Progenitor cell of endocrine pancreas (in vitro differentiated cells): ENCODE results near the gene BNC2. TPM values are rescaled to one million over a fixed set of nuclear protein-coding genes. Genes with fewer than 3 reads are reported as not detected.
A peak's percentile ranks its signal among the peaks of the same experiment; 100 is the strongest.
"Not testable (repeated sequence)": the region's sequence is repeated elsewhere in the genome, so short reads cannot be mapped to it uniquely, and the experiment has no call there.

Experiments used
- DNase-seq: peaks from one replicate; pipeline ENCODE4 v3.0.0; 2021; ENCODE audit warnings: low spot score; ENCODE audit not compliant: unreplicated experiment
- H3K27ac Mint-ChIP-seq: 2 replicates; pipeline ENCODE4 v1.8.0; 2021; ENCODE audit warnings: mild to moderate bottlenecking, moderate library complexity, mixed read lengths
- H3K27me3 Mint-ChIP-seq: 2 replicates; pipeline ENCODE4 v1.8.0; 2021; ENCODE audit warnings: mixed read lengths
- H3K36me3 Mint-ChIP-seq: 2 replicates; pipeline ENCODE4 v1.8.0; 2022; ENCODE audit warnings: mixed read lengths; ENCODE audit not compliant: insufficient read depth
- H3K4me1 Mint-ChIP-seq: 2 replicates; pipeline ENCODE4 v1.8.0; 2021; ENCODE audit warnings: low read depth, mixed read lengths
- H3K4me3 Mint-ChIP-seq: 2 replicates; pipeline ENCODE4 v1.8.0; 2021; ENCODE audit warnings: low read depth, mild to moderate bottlenecking, moderate library complexity, mixed read lengths
- H3K9me3 Mint-ChIP-seq: 2 replicates; pipeline ENCODE4 v1.8.0; 2021; ENCODE audit warnings: low read depth, mixed read lengths
- long read RNA-seq: library from polyadenylated mRNA; unstranded; transcript quantifications from one replicate; pipeline ENCODE4 v2.0.0, GENCODE V29; 2020
- total RNA-seq: library from RNA; stranded (reverse); gene quantifications from 2 replicates; pipeline ENCODE4 v1.2.1, GENCODE V29; 2021
- TF ChIP-seq, protein P1 (sequence below): fragments of 200-600 bp; sonication (generic); IDR thresholded peaks from one replicate; pipeline ENCODE4 v1.5.0; 2021; ENCODE audit warnings: antibody characterized with exemption, mild to moderate bottlenecking; ENCODE audit not compliant: unreplicated experiment

Gene BNC2, protein sequence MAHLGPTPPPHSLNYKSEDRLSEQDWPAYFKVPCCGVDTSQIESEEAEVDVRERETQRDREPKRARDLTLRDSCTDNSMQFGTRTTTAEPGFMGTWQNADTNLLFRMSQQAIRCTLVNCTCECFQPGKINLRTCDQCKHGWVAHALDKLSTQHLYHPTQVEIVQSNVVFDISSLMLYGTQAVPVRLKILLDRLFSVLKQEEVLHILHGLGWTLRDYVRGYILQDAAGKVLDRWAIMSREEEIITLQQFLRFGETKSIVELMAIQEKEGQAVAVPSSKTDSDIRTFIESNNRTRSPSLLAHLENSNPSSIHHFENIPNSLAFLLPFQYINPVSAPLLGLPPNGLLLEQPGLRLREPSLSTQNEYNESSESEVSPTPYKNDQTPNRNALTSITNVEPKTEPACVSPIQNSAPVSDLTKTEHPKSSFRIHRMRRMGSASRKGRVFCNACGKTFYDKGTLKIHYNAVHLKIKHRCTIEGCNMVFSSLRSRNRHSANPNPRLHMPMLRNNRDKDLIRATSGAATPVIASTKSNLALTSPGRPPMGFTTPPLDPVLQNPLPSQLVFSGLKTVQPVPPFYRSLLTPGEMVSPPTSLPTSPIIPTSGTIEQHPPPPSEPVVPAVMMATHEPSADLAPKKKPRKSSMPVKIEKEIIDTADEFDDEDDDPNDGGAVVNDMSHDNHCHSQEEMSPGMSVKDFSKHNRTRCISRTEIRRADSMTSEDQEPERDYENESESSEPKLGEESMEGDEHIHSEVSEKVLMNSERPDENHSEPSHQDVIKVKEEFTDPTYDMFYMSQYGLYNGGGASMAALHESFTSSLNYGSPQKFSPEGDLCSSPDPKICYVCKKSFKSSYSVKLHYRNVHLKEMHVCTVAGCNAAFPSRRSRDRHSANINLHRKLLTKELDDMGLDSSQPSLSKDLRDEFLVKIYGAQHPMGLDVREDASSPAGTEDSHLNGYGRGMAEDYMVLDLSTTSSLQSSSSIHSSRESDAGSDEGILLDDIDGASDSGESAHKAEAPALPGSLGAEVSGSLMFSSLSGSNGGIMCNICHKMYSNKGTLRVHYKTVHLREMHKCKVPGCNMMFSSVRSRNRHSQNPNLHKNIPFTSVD
- total RNA-seq, result 1.0 and 1.6 TPM in 2 replicates
- long read RNA-seq, result 0 reads

DNA sequence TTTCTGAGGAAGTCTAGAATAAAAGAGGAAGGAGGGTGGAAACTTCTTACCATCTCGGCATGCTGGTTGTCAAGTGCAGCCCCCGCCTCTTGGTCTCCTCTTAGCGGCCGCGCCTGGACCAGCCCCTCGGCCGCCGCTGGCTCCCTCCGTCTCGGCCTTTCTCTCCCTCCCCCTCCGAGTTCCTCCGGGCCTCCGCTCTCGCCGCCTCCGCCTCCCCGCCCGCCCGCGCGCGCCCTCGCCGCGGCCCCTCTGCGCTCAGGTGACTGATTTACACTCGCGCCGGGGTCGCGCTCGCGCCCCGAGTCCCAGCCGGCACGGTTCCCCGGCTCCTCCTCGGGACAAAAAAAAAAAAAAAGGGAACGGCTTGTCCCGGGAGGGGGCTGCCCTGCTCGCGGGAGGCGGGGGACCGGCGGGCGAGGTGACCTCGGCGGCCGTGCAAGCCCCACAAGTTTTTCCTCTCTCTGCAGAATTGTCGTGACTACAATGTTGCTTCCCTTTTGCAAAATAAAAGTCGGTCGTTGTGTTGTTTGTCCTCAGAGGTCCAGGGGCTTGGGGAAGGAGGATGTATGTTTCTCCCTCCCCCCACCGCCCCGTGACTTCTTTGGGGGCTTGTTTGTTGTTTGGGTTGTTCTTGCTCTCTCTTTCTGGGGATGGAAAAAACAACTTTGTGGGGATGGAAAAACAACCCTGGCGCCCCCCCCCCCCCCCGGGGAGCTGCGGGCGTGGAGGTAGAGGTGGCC is at the start of gene BNC2:
BNC2 (minus strand) TSS at position 75 of the 740 bp plus-strand sequence; CDS start at position 53, 22 bp downstream.
- H3K27ac Mint-ChIP-seq, result peak within 1 kb of the TSS; percentile 78
- no peaks in the 10 kb centered on the region for H3K36me3 Mint-ChIP-seq
- peaks cover 7% of the 10 kb centered on the region for H3K4me1 Mint-ChIP-seq
- peak; percentile 49 for DNase-seq
- TF ChIP-seq, protein P1, sequence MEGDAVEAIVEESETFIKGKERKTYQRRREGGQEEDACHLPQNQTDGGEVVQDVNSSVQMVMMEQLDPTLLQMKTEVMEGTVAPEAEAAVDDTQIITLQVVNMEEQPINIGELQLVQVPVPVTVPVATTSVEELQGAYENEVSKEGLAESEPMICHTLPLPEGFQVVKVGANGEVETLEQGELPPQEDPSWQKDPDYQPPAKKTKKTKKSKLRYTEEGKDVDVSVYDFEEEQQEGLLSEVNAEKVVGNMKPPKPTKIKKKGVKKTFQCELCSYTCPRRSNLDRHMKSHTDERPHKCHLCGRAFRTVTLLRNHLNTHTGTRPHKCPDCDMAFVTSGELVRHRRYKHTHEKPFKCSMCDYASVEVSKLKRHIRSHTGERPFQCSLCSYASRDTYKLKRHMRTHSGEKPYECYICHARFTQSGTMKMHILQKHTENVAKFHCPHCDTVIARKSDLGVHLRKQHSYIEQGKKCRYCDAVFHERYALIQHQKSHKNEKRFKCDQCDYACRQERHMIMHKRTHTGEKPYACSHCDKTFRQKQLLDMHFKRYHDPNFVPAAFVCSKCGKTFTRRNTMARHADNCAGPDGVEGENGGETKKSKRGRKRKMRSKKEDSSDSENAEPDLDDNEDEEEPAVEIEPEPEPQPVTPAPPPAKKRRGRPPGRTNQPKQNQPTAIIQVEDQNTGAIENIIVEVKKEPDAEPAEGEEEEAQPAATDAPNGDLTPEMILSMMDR, result peak; percentile 37
- H3K27me3 Mint-ChIP-seq, result peaks cover 68% of the 10 kb centered on the region
- H3K9me3 Mint-ChIP-seq, result no peaks in the 10 kb centered on the region
- peak within 1 kb of the TSS; percentile 90 for H3K4me3 Mint-ChIP-seq

DNA sequence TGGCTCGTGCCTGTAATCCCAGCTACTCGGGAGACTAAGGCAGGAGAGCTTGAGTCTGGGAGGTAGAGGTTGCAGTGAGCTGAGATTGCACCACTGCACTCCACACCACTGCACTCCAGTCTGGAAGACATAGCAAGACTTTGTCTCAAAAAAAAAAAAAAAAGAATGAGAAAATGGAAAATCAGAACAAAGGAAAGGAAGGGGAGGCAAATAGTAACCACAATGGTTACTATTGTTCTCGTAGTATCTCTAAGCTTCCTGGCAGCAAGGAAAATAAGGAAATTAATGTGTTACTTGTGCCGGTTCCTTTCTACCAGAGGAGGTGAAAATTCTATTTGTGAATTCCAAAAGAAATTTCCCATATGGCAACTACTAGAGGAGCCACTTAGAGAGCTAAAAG is 48.5 kb upstream of the BNC2 start:
- DNase-seq, result no peak
- Mint-ChIP-seq H3K9me3 (peaks cover 14% of the 10 kb centered on the region), H3K27ac (no peak overlapping the region), H3K36me3 (no peaks in the 10 kb centered on the region), H3K27me3 (no peaks in the 10 kb centered on the region), H3K4me3 (no peak overlapping the region), H3K4me1 (peaks cover 3% of the 10 kb centered on the region)
- TF ChIP-seq, protein P1, result no peak

DNA sequence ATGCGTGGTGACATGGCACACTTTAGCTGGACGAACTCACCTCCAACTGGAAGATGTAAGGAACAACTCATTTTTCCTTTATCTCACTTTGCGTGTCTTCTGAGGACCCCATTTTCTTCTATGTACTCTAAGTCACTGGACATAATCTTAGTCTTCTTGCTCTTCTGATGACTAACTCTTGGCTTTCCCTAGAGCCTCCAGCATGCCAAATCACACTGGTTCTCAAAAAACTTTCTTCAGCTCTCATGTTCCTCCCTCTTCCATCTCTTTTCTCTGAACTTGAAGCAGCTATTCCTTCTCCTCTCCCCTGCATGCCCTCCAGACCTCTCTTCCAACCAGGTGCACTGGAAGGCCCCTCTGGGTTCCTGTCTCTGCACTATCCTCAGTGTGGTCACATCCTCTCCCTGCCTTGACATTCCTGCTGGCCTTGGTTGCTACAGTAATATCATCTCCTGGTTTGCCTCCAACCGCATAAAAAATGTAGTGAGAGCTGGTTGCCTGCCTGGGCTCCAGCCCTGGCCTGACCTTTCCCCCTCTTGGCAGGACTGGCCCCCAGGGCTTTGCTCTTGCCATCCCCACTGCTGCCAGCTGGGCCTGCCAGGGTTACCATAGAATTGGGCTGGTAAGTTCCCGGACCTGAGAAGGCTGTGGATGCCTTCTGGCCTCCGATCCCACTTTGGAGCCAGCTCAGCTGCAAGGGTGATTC is 44.8 kb upstream of the BNC2 start:
- Mint-ChIP-seq H3K4me3 (no peak overlapping the region), H3K9me3 (peaks cover 14% of the 10 kb centered on the region), H3K27ac (no peak overlapping the region), H3K4me1 (peaks cover 3% of the 10 kb centered on the region), H3K36me3 (no peaks in the 10 kb centered on the region), H3K27me3 (no peaks in the 10 kb centered on the region)
- DNase-seq, result no peak
- TF ChIP-seq, protein P1, result no peak

DNA sequence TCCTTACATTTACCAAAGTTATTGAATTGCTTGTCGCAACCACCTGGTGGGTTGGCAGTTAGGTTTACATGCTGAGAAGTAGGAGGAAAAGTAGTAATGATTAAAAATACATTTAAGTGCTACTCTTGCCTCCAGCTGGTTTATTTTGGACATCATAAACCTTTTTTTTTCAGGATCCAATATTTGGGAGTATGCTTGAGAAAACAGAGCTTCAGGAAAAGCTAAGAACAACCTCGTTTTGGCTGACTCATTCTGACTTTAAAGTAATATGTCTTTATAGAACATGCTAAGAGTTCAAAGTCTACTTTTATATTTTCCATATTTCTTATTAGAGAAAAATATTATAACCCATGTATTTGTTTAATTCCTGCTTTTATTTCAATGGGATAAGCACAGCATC is 41.7 kb upstream of the BNC2 start:
- no peak overlapping the region for H3K4me3 Mint-ChIP-seq
- H3K4me1 Mint-ChIP-seq, result no peaks in the 10 kb centered on the region
- no peak for DNase-seq
- no peak overlapping the region for H3K27ac Mint-ChIP-seq
- H3K27me3 Mint-ChIP-seq, result no peaks in the 10 kb centered on the region
- H3K36me3 Mint-ChIP-seq, result no peaks in the 10 kb centered on the region
- TF ChIP-seq, protein P1, result no peak
- H3K9me3 Mint-ChIP-seq, result peaks cover 3% of the 10 kb centered on the region

DNA sequence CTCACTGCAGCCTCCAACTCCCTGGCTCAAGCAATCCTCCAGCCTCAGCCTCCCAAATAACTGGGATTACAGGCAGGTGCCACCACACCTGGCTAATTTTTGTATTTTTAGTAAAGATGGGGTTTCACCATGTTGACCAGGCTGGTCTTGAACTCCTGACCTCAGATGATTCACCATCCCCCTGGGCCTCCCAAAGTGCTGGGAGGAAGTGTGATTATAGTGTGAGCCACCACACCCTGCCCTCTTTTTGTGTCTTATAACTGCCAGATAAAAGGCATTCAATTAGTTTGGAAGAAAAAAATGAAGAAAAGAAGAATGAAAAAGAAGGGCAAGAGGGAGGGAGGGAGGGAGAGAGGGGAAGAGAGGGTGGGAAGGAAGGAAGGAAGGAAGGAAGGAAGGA is 37.7 kb upstream of the BNC2 start:
- not testable (repeated sequence) for H3K36me3 Mint-ChIP-seq, H3K27ac Mint-ChIP-seq, H3K4me3 Mint-ChIP-seq

More for the DNA sequence above, 37.7 kb upstream of the BNC2 start:
- H3K4me1 Mint-ChIP-seq, DNase-seq, H3K9me3 Mint-ChIP-seq, H3K27me3 Mint-ChIP-seq: not testable (repeated sequence)
